Measurements from ENCODE around the gene CLDN3. TPM values are rescaled to one million over a fixed set of nuclear protein-coding genes. Genes with fewer than 3 reads are reported as not detected.
A peak's percentile ranks its signal among the peaks of the same experiment; 100 is the strongest.

CLDN3 gene
- total and polyA plus RNA-seq, 9 of the 15 experiments (the other 6 are each of a cell fraction or from before 2014, with no cell fraction given), result 0.29 TPM; not detected in 8

GRCh38 chr7:73738612-73739386 lies 31.3 kb downstream of the CLDN3 start, which contains the start of gene ABHD11 (continued):
- TF ChIP-seq ZNF224 (CRISPR knock-in tag; IDR thresholded peaks at IDR 0.05) (no peak), PYGO2 (tag; IDR thresholded peaks at IDR 0.05) (no peak), TFAM (CRISPR knock-in tag; conservative IDR thresholded peaks at IDR 0.05) (no peak), FOXK2 (conservative IDR thresholded peaks at IDR 0.05 in 1 of 2, IDR thresholded peaks at IDR 0.05 in 1 of 2; ENCODE audit: low read depth in 2 of 2) (peak in 1 of 2 experiments; percentile 36; a peak in 1 of 4 replicates), CHCHD3 (CRISPR knock-in tag; IDR thresholded peaks at IDR 0.05) (no peak), SIN3A (IDR thresholded peaks at IDR 0.05; ENCODE audit: borderline replicate concordance in 2 of 2, control insufficient read depth in 1 of 2, low read depth in 2 of 2, low read length in 2 of 2) (peak in 1 of 2 experiments; percentile 92; a peak in 1 of 4 replicates), HMG20A (CRISPR knock-in tag; conservative IDR thresholded peaks at IDR 0.05) (no peak), TCF7L2 (IDR thresholded peaks at IDR 0.05; ENCODE audit: low read depth, low read length) (no peak; the same call in 1 of the 2 replicates), MTF1 (CRISPR knock-in tag; IDR thresholded peaks at IDR 0.05; ENCODE audit: borderline replicate concordance) (no peak; the same call in 1 of the 2 replicates), CTBP1 (IDR thresholded peaks at IDR 0.05; ENCODE audit: borderline replicate concordance) (peak; percentile 95), ARID2 (IDR thresholded peaks at IDR 0.05) (no peak), ZNF280A (IDR thresholded peaks at IDR 0.05; ENCODE audit: low read depth, partially characterized antibody) (no peak), BRCA1 (IDR thresholded peaks at IDR 0.05) (no peak), BRCA1 (CRISPR knock-in tag; IDR thresholded peaks at IDR 0.05) (no peak), ZSCAN32 (CRISPR knock-in tag; IDR thresholded peaks at IDR 0.05) (no peak), HNRNPH1 (optimal IDR thresholded peaks at IDR 0.05; ENCODE audit: low read depth, low read length) (no peak), MTA2 (IDR thresholded peaks at IDR 0.05; ENCODE audit: low read depth) (no peak), SMARCC2 (IDR thresholded peaks at IDR 0.05; ENCODE audit: low read depth) (no peak), ID3 (CRISPR knock-in tag; IDR thresholded peaks at IDR 0.05) (no peak), ID3 (tag; IDR thresholded peaks at IDR 0.05) (no peak; the same call in 1 of the 2 replicates)
- TF ChIP-seq, protein P1, sequence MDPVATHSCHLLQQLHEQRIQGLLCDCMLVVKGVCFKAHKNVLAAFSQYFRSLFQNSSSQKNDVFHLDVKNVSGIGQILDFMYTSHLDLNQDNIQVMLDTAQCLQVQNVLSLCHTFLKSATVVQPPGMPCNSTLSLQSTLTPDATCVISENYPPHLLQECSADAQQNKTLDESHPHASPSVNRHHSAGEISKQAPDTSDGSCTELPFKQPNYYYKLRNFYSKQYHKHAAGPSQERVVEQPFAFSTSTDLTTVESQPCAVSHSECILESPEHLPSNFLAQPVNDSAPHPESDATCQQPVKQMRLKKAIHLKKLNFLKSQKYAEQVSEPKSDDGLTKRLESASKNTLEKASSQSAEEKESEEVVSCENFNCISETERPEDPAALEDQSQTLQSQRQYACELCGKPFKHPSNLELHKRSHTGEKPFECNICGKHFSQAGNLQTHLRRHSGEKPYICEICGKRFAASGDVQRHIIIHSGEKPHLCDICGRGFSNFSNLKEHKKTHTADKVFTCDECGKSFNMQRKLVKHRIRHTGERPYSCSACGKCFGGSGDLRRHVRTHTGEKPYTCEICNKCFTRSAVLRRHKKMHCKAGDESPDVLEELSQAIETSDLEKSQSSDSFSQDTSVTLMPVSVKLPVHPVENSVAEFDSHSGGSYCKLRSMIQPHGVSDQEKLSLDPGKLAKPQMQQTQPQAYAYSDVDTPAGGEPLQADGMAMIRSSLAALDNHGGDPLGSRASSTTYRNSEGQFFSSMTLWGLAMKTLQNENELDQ (CRISPR knock-in tag; IDR thresholded peaks at IDR 0.05; ENCODE audit: borderline replicate concordance), result 0 out of 2 replicates have a peak, but pooled peaks have one; percentile 23
- TF ChIP-seq, protein P2, sequence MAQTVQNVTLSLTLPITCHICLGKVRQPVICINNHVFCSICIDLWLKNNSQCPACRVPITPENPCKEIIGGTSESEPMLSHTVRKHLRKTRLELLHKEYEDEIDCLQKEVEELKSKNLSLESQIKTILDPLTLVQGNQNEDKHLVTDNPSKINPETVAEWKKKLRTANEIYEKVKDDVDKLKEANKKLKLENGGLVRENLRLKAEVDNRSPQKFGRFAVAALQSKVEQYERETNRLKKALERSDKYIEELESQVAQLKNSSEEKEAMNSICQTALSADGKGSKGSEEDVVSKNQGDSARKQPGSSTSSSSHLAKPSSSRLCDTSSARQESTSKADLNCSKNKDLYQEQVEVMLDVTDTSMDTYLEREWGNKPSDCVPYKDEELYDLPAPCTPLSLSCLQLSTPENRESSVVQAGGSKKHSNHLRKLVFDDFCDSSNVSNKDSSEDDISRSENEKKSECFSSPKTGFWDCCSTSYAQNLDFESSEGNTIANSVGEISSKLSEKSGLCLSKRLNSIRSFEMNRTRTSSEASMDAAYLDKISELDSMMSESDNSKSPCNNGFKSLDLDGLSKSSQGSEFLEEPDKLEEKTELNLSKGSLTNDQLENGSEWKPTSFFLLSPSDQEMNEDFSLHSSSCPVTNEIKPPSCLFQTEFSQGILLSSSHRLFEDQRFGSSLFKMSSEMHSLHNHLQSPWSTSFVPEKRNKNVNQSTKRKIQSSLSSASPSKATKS (CRISPR knock-in tag; IDR thresholded peaks at IDR 0.05), result no peak
